Measurements from ENCODE around the gene SQOR. TPM values are rescaled to one million over a fixed set of nuclear protein-coding genes. Genes with fewer than 3 reads are reported as not detected.

SQOR gene
- total and polyA plus RNA-seq, 5 donors from 2014 or later = 47.3 to 160 (median 112) TPM

DNA sequence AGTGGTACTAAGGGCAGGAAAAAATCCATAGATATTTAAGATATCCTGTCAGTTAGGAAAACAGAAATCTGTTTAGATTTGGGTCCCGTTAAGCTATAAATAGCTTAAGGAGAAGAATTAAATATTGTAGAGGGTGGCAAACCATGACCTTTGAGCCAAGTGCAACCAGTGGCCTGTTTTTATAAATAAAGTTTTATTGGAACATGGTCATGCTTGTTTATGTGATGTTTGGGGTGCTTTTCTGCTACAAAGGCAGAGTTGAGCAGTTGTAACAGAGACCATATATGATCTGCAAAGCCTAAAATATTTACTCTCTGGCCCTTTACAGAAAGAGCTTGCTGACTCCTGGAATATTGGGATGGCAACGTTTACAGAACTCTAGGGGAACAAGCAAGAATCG lies 66.3 kb downstream of the SQOR start:
- no peak for ATAC-seq (ENCODE audit: low read depth in 2 of 2)

DNA sequence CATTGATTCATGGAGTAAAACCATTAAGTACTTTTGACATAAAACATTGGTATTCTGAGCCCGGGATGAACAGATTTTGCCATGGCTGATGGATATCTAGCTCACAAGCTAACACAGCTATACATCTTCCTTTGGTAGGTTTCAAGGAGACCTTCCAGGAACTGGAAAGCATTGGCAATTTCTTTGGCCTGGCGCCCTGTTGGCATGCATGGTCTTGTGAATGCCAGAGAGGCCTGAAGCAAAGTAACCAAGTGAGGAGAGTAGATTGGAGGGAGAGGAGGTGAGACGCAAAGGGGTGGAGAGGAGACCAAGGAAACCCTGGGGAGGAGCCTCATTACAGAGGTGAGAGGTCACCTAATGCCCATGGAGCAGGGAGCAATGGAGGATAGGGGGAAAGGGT lies 67.2 kb downstream of the SQOR start:
- Mint-ChIP-seq H3K4me1 (peaks cover 5 to 19% (median 11%) of the 10 kb centered on the region in 4 donors), H3K27me3 (peaks cover 42% of the 10 kb centered on the region), H3K9me3 (peaks cover 0 to 2% (median 0%) of the 10 kb centered on the region in 7 donors), H3K36me3 (no peaks in the 10 kb centered on the region), H3K4me3 (peak overlapping the region in 1 of 4 donors; percentile 7), H3K27ac (no peak overlapping the region)
- Histone ChIP-seq H3K4me1 (ENCODE audit: control insufficient read depth, insufficient read depth, low read length, poor library complexity, severe bottlenecking) (peaks cover 14% of the 10 kb centered on the region), H3K4me3 (ENCODE audit: low read depth, low read length) (no peak overlapping the region), H3K27me3 (ENCODE audit: control insufficient read depth, insufficient read depth, low read length) (peaks cover 2% of the 10 kb centered on the region), H3K9me3 (ENCODE audit: control insufficient read depth in 2 of 2, low read length in 2 of 2) (no peaks in the 10 kb centered on the region), H3K36me3 (ENCODE audit: control insufficient read depth, insufficient read depth, low read length) (no peaks in the 10 kb centered on the region), H3K27ac (ENCODE audit: insufficient read depth, low read length, poor library complexity, severe bottlenecking) (no peak overlapping the region)
- DNase-seq (no peak), ATAC-seq (ENCODE audit: low read depth in 2 of 2) (no peak)

More for the DNA sequence above, 66.3 kb downstream of the SQOR start:
- H3K27ac ChIP-seq (ENCODE audit: insufficient read depth, low read length, poor library complexity, severe bottlenecking) = no peak overlapping the region
- Mint-ChIP-seq H3K27ac (no peak overlapping the region), H3K4me3 (peak overlapping the region in 1 of 4 donors; percentile 9), H3K27me3 (peaks cover 42% of the 10 kb centered on the region), H3K4me1 (peaks cover 5 to 19% (median 11%) of the 10 kb centered on the region in 4 donors), H3K9me3 (peaks cover 0 to 2% (median 0%) of the 10 kb centered on the region in 7 donors), H3K36me3 (no peaks in the 10 kb centered on the region)
- no peaks in the 10 kb centered on the region for H3K9me3 ChIP-seq (ENCODE audit: control insufficient read depth in 2 of 2, low read length in 2 of 2)
- DNase-seq = no peak
- H3K4me3 ChIP-seq (ENCODE audit: low read depth, low read length) = no peak overlapping the region
- no peaks in the 10 kb centered on the region for H3K36me3 ChIP-seq (ENCODE audit: control insufficient read depth, insufficient read depth, low read length)
- H3K4me1 ChIP-seq (ENCODE audit: control insufficient read depth, insufficient read depth, low read length, poor library complexity, severe bottlenecking) = peaks cover 14% of the 10 kb centered on the region
- peaks cover 2% of the 10 kb centered on the region for H3K27me3 ChIP-seq (ENCODE audit: control insufficient read depth, insufficient read depth, low read length)

DNA sequence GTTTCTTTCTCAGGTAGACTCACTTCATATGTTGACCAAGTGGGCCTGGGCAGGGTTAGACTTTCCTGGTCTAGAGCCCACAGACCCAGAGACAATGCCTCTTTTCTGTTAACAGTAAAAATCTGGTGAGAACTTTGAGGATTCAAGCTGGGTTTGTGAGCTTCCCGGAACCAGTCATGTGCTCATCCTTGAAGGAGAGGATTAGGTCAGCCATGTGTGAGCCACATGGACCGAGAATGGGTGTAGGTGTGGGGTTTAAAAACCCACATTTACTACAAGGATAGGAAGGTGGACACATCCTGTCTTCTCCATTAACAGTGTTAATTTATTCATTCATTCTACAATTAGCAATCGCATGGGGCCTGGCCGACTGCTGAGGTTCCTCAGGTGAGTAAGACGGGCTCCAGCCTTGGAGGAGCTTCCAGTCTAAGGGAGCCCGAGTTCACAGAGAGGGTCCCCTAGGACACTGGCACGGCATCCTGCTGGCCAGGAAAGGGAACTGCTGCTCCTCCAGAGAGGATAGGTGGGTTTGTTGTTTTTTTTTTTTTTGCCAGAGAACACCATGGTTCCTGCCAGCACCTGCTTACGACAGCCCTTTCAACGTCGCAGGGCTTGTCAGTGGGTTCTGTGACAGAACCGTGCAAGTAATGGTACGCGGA lies 69.0 kb downstream of the SQOR start:
- Histone ChIP-seq H3K4me3 (ENCODE audit: low read depth, low read length) (peak overlapping the region; percentile 51), H3K36me3 (ENCODE audit: control insufficient read depth, insufficient read depth, low read length) (no peaks in the 10 kb centered on the region), H3K27me3 (ENCODE audit: control insufficient read depth, insufficient read depth, low read length) (peaks cover 2% of the 10 kb centered on the region), H3K4me1 (ENCODE audit: control insufficient read depth, insufficient read depth, low read length, poor library complexity, severe bottlenecking) (peaks cover 14% of the 10 kb centered on the region), H3K9me3 (ENCODE audit: control insufficient read depth in 2 of 2, low read length in 2 of 2) (no peaks in the 10 kb centered on the region), H3K27ac (ENCODE audit: insufficient read depth, low read length, poor library complexity, severe bottlenecking) (no peak overlapping the region)
- peaks cover 5 to 19% (median 11%) of the 10 kb centered on the region in 4 donors for H3K4me1 Mint-ChIP-seq
- ATAC-seq (ENCODE audit: low read depth in 2 of 2) (no peak), DNase-seq (no peak)
- peaks cover 0 to 1% (median 0%) of the 10 kb centered on the region in 7 donors for H3K9me3 Mint-ChIP-seq
- H3K27me3 Mint-ChIP-seq = peaks cover 47% of the 10 kb centered on the region
- peak overlapping the region in 3 of 4 donors; percentile 82 to 90 (median 85) for H3K4me3 Mint-ChIP-seq
- H3K36me3 Mint-ChIP-seq = no peaks in the 10 kb centered on the region
- no peak overlapping the region for H3K27ac Mint-ChIP-seq

DNA sequence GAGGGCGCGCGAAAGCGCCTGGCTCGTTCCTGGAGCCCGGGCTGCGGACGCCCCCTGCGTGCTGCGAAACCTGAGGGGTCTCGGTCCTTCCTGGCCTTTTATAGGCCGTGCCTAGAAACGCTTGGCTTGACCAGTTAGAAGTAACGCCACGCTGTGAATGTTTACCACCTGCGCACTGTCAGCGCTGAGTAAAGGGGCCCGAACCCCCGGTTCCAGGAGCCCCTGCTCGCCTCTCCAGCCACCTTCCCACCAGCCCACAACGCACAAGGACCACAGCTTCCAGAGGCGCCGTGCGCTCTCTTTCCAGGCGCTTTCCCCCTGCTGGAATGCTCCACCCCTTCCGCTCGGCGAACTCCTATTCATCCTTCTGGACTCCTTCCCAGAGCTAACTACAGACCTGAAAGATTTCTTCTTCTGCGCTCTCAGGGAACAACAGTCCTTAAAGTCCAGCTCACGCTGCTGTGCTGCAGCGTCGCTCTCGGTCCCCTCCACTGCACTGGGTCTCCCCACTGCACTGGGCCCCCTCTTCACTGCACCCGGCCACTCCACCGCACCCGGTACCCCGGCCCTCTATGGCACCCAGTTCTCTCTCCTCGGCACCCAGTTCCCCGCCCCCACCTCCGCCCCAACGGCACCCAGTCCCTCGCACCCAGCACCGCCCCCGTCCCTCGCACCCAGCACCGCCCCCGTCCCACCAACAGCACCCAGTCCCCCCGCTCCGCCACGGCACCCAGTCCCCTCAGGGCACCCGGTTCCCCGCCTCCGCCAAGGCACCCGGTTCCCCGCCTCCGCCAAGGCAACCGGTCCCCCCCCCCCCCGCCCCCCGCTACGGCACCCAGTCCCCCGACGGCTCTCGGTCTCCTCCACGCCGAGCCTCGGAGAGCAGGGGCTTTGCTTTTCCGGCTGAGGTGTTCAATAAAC lies 69.8 kb downstream of the SQOR start:
- H3K27me3 Mint-ChIP-seq = peaks cover 40% of the 10 kb centered on the region
- Histone ChIP-seq H3K9me3 (ENCODE audit: control insufficient read depth in 2 of 2, low read length in 2 of 2) (no peaks in the 10 kb centered on the region), H3K36me3 (ENCODE audit: control insufficient read depth, insufficient read depth, low read length) (no peaks in the 10 kb centered on the region), H3K27me3 (ENCODE audit: control insufficient read depth, insufficient read depth, low read length) (peaks cover 2% of the 10 kb centered on the region), H3K27ac (ENCODE audit: insufficient read depth, low read length, poor library complexity, severe bottlenecking) (no peak overlapping the region), H3K4me3 (ENCODE audit: low read depth, low read length) (peak overlapping the region; percentile 99), H3K4me1 (ENCODE audit: control insufficient read depth, insufficient read depth, low read length, poor library complexity, severe bottlenecking) (peaks cover 14% of the 10 kb centered on the region)
- H3K27ac Mint-ChIP-seq = peak overlapping the region in 2 of 3 donors; percentile 76 to 81
- H3K36me3 Mint-ChIP-seq = no peaks in the 10 kb centered on the region
- DNase-seq (no peak), ATAC-seq (ENCODE audit: low read depth in 2 of 2) (peak in 1 of 2 donors; percentile 15)
- peaks cover 0 to 1% (median 0%) of the 10 kb centered on the region in 7 donors for H3K9me3 Mint-ChIP-seq
- H3K4me3 Mint-ChIP-seq = peak overlapping the region; percentile 85 to 96 (median 94)
- H3K4me1 Mint-ChIP-seq = peaks cover 5 to 19% (median 11%) of the 10 kb centered on the region in 4 donors

DNA sequence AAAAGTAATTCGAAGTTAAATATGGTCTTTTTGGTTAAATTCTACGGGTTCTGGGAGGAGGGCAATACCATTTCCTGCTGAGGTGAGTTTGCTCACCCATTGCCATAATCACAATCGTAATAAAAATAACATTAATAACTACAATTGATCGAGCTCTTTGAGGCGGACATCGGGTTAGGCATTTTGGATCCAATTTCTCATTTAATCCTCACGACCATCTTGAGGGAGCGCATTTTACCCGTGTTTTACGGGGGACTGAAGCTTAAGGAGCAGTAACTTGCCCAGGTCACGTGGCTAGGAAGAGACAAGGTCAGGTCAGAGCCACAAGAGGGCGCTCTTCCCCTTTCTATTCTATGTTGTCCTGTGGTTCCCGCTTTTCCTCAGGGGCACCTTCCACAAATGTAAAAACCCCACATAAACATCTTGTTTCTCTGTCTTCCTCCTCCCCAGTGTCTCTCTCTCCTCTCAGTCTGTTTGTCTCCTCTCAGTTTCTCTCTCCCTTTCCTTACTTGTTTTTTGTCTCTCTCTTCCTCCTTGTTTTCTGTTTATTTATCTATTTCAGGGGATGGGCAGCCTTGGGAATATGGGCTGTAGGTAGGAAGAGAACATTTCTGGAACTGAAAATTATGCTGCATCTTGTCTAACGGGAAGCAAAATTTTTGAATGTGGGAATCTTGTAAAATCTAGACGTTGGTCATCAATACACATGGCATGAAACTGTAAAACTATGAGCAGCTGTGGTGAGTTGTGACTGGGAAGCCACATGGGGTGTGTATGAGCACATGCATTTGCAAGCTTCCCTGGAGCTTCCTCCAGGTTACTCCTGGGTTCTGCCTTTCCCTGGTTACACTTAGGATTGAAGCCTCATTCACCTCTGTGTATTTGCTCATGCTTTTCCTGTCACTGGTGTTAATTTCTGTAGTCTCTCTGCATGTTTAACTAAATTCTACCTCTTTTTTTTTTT lies 71.0 kb downstream of the SQOR start:
- no peak overlapping the region for H3K27ac ChIP-seq (ENCODE audit: insufficient read depth, low read length, poor library complexity, severe bottlenecking)
- H3K27me3 ChIP-seq (ENCODE audit: control insufficient read depth, insufficient read depth, low read length) = peaks cover 2% of the 10 kb centered on the region
- H3K4me1 ChIP-seq (ENCODE audit: control insufficient read depth, insufficient read depth, low read length, poor library complexity, severe bottlenecking) = peaks cover 14% of the 10 kb centered on the region
- H3K27ac Mint-ChIP-seq = peak overlapping the region; percentile 3 to 81 (median 76)
- no peaks in the 10 kb centered on the region for H3K36me3 ChIP-seq (ENCODE audit: control insufficient read depth, insufficient read depth, low read length)
- DNase-seq = peak; percentile 51 to 76 (median 67)
- peaks cover 0 to 1% (median 0%) of the 10 kb centered on the region in 7 donors for H3K9me3 Mint-ChIP-seq
- peak; percentile 79 for ATAC-seq (ENCODE audit: low read depth in 2 of 2)
- peak overlapping the region; percentile 85 to 96 (median 94) for H3K4me3 Mint-ChIP-seq
- no peaks in the 10 kb centered on the region for H3K9me3 ChIP-seq (ENCODE audit: control insufficient read depth in 2 of 2, low read length in 2 of 2)
- no peaks in the 10 kb centered on the region for H3K36me3 Mint-ChIP-seq
- peaks cover 5 to 19% (median 11%) of the 10 kb centered on the region in 4 donors for H3K4me1 Mint-ChIP-seq
- H3K27me3 Mint-ChIP-seq = peaks cover 43% of the 10 kb centered on the region
- peak overlapping the region; percentile 99 for H3K4me3 ChIP-seq (ENCODE audit: low read depth, low read length)

DNA sequence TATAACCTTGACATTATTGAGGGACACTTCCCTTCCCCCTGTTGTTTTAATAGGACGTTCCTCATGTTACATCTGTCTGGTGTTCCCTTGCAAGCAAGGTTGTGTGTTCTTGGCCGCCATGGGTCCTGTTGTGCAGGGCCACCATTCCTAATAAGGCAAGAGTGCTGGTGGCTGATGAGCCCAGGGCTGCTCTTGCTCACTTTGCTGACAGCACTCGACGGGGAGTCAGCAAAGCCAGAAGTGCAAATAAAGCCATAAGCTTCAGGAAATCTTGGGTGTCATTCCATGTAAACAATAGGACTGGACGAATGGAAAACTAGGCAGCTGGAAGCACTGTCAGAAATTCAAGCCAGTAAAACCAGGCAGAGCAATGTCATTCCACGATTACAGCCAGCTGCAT lies 75.8 kb downstream of the SQOR start:
- H3K27me3 Mint-ChIP-seq = peaks cover 13% of the 10 kb centered on the region

More for the DNA sequence above, 75.8 kb downstream of the SQOR start:
- no peak for ATAC-seq (ENCODE audit: low read depth in 2 of 2)
- Mint-ChIP-seq H3K4me3 (no peak overlapping the region), H3K36me3 (no peaks in the 10 kb centered on the region), H3K9me3 (no peaks in the 10 kb centered on the region), H3K27ac (no peak overlapping the region), H3K4me1 (peaks cover 0 to 8% (median 6%) of the 10 kb centered on the region in 4 donors)
- Histone ChIP-seq H3K27me3 (ENCODE audit: control insufficient read depth, insufficient read depth, low read length) (peaks cover 2% of the 10 kb centered on the region), H3K4me3 (ENCODE audit: low read depth, low read length) (no peak overlapping the region), H3K36me3 (ENCODE audit: control insufficient read depth, insufficient read depth, low read length) (no peaks in the 10 kb centered on the region), H3K9me3 (ENCODE audit: control insufficient read depth in 2 of 2, low read length in 2 of 2) (no peaks in the 10 kb centered on the region), H3K4me1 (ENCODE audit: control insufficient read depth, insufficient read depth, low read length, poor library complexity, severe bottlenecking) (no peaks in the 10 kb centered on the region), H3K27ac (ENCODE audit: insufficient read depth, low read length, poor library complexity, severe bottlenecking) (no peak overlapping the region)
- DNase-seq = no peak

All from CD4-positive, CD25-positive, alpha-beta regulatory T cell (primary cell).